GM18951 (cell line): ENCODE results near the gene NANOS2.
"Not testable (repeated sequence)": the region's sequence is repeated elsewhere in the genome, so short reads cannot be mapped to it uniquely, and the experiment has no call there.

Source experiments
- POLR2A ChIP-seq: IDR thresholded peaks from 4 replicates; pipeline ENCODE4 v1.6.1; 2011; ENCODE audit warnings: mild to moderate bottlenecking; ENCODE audit not compliant: insufficient read length, insufficient read depth; ENCODE audit errors: extremely low read depth
- in situ Hi-C: fragments of 300-500 bp; cut with MboI; formaldehyde crosslinking; loops from one replicate; pipeline ENCODE4 v1.12.0; 2022; ENCODE audit warnings: low sequenced_read_pairs, mixed read lengths, inconsistent platforms; ENCODE audit not compliant: unreplicated experiment

The NANOS2 gene

DNA sequence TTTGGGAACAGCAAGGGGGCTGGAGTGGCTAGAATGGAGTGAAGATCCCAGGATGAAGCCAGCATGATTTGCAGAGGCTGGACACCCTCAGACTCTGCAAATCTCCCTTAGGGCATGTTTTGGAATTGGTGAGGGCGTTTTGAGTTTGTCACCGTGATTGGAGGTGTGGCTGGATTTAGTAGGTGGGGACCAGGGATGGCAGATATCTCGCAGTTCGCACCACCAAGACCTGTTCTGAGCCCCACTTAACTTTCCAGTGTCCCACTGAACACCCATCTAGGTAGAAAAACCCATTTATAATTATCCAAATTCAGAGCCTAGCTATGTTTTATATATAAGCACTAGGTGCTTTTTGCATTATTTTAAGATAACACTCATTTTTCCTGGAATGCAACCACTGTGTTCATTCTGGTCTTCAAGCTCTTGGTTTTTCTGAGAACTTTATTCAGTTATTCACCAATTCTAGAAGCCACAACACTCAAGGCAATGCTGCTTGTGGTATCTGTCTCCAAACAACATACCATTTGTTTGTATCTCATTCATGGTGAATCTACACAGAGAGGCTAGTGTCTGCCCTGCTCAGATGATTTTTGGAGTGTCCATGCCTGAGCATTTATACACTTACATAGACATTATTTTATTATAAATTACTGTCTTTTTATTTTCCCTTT is 3.0 kb upstream of the NANOS2 start:
- in situ Hi-C loops = no loop called here

DNA sequence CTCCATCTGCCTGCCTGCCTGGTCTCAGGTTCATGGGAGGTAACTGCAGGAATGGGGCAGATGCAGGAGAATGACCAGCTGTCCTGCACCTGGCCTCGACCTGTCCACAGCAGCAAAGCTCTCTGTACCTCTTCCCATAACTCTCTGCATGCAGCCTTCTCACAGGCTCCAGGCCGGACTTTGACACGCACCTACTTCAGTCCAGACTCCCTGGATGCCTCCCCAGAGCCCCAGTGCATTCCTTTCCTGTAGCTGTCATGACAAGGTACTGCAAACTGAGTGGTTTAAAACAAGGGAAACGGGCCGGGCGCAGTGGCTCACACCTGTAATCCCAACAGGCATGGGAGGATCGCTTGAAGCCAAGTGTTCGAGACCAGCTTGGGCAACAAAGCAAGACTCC is 3.3 kb downstream of the NANOS2 start:
- in situ Hi-C loops = no loop called here
- TF ChIP-seq POLR2A = no peak

More for the DNA sequence above, 3.0 kb upstream of the NANOS2 start:
- TF ChIP-seq POLR2A = no peak

DNA sequence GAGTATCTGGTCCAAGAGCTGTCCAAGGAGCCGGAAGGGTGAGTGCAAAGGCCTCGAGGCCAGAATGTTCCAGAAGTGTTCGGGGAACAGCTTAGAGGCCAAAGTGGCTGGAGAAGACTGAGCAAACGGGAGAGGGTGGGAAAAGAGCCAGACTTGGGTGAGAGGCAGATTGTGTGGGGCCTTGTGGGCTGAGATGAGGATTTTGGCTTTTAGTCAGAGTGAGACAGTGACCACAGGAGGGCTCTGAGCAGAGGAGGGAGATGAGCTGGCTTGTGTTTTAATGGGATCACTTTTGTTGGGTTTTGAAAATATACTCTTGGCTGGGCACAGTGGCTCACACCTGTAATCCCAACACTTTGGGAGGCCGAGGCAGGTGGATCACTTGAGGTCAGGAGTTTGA is 5.6 kb downstream of the NANOS2 start:
- no peak for TF ChIP-seq POLR2A
- in situ Hi-C loops = no loop called here

DNA sequence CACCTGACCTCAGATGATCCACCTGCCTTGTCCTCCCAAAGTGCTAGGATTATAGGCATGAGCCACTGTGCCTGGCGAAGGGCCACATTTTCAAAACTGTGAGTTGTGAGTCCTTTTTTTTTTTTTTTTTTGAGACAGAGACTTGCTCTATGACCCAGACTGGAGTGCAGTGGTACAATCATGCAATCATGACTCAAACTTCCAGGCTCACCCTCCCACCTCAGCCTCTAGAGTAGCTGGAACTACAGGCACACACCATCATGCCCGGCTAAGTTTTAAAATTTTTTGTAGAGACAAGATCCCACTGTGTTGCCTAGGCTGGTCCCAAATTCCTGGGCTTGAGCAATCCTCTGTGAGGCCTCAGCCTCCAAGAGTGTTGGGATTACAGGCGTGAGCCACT is 8.4 kb downstream of the NANOS2 start:
- TF ChIP-seq POLR2A = no peak
- in situ Hi-C loops = no loop called here

DNA sequence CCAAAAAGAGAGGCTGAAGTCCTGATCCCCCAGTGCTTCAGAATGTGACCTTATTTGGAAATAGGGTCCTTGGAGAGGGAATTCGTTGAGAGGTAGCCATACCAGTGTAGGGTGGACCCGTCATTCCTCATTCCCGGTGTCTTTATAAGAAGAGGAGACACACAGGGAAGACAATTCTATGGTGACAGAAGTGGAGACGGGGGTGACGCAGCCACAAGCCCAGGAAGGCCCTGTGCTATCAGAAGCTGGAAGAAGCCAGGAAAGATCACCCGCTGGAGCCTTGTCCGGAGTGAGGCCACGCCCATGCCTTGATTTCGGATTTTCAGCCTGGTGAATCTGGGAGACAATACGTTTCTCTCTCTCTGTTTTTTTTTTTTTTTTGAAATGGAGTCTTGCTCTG is 9.6 kb downstream of the NANOS2 start:
- in situ Hi-C loops = no loop called here
- no peak for TF ChIP-seq POLR2A

DNA sequence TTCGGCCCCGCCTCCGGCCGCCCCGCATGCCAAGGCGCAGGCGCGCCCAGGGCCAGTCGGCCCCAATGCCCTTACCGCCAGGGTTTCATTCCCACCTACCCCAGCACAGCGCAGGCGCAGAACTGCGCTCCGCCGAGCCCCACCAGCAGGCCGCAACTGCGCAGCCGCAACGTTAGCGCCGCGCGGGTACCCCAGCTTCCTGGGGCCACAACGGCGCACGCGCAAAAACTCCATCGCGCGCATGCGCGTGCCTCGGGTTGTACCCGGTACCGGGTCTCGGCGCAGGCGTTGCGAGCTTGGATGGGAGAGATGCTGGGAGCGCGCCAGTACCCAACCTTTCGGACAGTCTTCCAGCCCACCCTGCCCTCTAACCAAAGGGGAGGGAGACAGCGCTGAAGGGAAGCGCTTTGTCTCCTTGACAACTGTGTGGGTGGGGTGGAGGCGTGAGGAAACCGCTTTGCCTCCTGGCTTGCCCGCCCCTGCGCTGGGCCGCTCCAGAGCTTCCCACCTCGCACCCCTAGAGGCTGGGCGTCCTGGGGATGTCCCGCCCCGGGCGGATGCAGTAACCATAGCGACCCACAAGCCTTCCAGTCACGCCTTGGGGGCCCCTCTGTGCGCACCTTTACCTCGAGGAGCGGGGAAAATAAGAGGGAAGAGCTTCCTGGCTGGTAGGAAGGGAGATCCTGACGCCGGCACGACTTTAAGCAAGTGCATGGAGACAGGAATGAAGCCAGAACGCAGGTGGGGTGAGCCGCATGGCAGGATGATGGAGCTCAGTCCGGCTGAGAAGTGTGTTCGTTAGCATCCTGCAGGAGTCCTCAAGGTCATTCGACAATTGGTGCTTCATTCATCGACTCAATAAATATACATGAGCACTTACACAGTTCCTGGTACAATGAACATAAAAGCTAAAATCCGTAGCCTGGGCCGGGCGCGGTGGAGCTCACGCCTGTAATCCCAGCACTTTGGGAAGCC is 11.6 kb downstream of the NANOS2 start:
- peak; percentile 95 for TF ChIP-seq POLR2A
- in situ Hi-C loops = no loop called here

DNA sequence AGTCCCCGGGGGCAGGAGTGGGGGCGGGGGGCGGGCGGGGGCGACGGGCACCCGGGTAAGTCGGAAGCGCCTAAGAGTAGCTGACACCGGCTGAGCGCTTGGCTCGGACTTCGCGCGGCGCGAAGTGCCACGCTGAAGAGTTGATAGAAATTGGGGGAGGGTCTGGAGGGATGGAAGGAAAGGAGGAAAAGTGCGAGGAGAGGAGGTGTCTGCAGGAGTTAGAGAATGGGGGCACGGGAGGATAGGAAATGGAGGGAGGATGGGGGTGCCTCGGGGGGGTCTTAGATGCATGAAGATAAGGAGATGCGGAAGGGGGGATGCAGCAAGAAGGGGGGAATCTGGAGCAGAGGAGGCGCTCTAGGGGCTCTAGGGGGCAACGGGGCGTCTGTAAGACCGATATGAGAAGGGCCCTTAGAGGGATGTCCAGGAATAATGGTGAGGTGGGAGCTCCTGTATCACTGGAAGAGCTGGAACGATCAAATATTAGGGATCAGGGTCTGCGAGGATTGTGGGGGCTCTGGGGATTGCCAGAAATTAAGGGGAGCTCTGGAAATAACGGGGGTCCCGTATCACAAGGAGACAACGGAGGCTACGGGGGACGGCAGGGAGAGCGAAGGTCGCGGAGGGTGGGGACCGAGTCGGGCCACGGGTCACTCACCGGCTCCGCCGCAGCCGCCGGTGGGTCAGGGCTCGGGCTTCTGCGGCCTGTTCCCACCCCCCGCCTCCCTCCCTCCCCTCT is 12.5 kb downstream of the NANOS2 start, which contains the start of gene MYPOP:
MYPOP (minus strand) TSS at position 702 of the 739 bp plus-strand sequence. CDS start 840 bp downstream, outside the sequence.
- no peak for TF ChIP-seq POLR2A
- in situ Hi-C loops = no loop called here

DNA sequence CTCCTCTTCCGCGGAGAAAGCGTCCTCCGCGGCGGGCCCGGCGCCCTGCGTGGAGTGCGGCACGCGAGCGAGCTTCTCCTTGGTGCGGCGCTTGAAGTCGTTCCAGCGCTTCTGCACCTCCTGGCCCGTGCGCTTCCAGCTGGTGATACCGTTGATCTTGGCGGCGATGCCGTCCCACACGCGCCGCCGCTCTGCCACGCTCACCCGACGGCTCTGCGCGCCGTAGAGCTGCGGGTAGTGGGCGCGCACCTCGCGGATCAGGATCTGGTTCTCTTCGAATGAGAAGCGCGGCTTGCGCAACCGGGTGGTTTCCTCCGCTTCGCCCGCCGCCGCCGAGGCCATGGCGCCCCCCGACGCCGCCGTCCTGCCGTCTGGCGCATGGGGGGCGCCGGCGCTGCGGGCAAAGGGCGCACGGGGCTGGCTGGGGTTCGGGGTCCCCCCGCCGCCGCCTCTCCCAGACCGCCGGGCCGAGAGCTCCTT is 13.1 kb downstream of the NANOS2 start:
- in situ Hi-C loops = no loop called here

DNA sequence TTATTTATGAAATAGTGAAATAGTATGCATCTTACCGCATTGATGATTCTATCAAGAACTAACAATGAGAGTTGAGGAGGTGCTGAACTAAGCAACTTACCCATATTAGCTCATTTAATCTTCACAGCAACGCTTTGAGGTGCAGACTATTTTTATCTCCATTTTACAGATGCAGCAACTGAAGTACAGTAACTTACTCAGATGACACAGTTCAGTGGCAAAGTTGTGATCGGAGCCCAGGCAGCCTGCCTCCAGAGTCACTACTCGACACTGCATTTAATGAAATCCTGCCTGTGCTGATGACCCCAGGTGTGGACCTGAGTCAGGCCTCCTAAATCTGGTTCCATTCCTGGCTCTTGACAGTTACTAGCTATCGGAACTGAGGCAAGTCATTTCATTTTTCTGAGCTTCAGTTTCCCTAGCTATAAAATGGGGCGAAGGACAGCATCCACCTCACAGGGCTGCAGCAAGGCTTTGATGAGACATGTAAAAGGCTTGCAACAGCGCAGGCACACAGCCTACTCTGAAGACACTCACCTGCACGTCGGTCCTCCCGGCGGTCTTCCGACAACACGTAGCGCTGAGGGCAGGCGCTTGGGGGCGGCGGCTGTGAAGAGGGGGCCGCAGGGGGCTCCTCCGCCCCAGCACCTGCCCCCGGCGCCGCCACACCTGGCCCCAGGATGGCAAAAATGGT is 13.7 kb downstream of the NANOS2 start:
- no peak for TF ChIP-seq POLR2A
- in situ Hi-C loops = no loop called here

More for the DNA sequence above, 13.1 kb downstream of the NANOS2 start:
- no peak for TF ChIP-seq POLR2A

DNA sequence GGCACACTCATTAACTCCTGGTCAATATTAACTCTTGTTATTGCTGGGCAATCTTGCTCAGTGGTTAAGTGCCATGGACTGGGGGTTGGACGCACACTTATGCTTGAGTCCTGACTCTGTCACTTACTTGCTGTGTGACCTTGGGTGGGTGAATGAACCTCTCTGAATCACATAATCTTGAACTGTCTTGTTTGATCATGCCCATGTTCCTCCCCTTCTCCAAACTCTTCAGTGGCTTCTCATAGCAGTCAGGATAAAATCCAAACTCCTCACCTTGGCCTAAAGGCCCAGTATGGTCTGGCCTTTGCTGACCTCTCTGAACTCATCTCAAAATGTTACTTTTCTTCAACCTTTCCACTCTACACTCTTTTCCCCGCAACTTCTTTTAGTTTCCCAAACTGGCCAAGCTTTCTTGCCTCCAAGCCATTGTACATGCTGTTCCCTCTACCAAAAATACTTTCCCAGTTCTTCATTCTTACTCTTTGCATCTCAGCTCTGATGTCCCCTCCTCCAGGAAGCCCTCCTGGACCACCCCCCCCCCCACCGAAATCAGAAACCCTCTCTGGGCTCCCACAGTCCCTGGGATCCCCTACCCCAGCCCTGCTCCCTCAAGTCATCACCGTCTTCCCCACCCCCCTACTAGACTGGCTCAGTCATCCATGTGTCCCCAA is 14.5 kb downstream of the NANOS2 start:
- in situ Hi-C loops = no loop called here
- no peak for TF ChIP-seq POLR2A

DNA sequence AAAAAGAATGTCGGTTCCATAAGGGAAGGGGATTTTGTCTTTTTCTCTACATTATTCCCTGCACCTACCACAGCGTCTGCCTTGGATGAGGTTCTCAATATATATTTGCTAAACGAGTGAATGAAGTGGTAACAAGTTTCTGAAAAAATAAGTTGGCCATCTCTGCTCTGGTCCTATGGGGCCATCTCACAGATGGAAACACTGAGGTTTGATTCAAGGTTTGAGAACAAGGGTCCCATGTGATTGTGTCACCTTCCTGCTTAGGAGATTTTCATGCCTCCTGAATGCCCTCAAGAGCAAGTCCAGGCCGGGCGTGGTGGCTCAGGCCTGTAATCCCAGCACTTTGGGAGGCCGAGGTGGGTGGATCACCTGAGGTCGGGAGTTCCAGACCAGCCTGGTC is 15.3 kb downstream of the NANOS2 start:
- no peak for TF ChIP-seq POLR2A
- in situ Hi-C loops = no loop called here

DNA sequence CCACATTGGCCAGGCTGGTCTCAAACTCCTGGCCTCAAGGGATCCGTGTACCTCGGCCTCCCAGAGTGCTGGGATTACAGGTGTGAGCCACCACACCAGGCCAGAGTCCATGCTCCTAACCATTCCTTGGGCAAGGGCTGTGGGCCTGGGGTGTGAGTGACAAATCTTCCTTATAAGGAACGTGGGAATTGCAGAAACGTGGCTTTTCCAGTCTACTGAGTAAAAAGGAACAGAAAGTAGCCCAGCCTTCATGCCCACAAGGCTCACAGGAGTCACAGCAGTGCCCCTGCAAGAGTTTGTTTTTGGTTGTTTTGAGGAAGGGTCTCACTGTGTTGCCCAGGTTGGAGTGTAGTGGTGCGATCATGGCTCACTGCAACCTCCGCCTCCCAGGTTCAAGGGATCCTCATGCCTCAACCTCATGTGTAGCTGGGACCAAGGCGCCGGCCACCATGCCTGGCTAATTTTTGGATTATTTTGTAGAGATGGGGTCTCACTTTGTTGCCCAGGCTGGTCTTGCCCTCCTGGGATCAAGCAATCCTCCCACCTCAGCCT is 17.2 kb downstream of the NANOS2 start:
- in situ Hi-C loops = no loop called here
- no peak for TF ChIP-seq POLR2A

DNA sequence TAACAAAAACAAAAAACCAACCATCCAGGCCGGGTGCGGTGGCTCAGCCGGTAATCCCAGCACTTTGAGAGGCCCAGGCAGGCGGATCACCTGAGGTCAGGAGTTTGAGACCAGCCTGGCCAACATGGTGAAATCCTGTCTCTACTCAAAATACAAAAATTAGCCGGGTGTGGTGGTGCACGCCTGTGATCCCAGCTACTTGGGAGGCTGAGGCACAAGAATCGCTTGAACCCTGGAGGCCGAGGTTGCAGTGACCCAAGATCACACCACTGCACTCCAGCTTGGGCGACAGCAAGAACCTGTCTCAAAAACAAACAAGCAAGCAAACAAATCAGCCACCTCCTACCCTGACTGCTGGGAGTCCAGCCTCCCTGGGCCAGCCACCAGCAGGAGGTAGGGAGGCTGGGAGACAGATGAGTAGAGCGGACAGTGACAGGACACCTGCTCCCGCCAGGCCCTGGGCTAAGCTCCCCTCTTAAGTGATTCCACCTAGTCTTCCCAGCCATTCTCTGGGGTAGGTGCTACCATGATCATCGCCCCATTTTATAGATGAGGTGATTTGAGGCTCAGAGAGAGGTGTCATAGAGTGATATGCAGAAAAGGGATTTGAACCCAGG is 18.5 kb downstream of the NANOS2 start:
- in situ Hi-C loops = not testable (repeated sequence)
